Astrocyte (in vitro differentiated cells and primary cell): ENCODE measurements around the gene CTNS. TPM values are rescaled to one million over a fixed set of nuclear protein-coding genes. Genes with fewer than 3 reads are reported as not detected.
"Not testable (repeated sequence)": the region's sequence is repeated elsewhere in the genome, so short reads cannot be mapped to it uniquely, and the experiment has no call there.

Experiments used
- DNase-seq: peaks from one replicate; pipeline ENCODE4 v3.0.0-alpha.2; 2010; ENCODE audit warnings: low read depth
- FAIRE-seq: peaks from 2 replicates; lab custom pipeline; 2011; peaks lifted over from hg19 to GRCh38; lab: Jason Lieb, UNC
- H2AFZ ChIP-seq: 2 replicates; pipeline ENCODE4 v1.6.0; 2012; ENCODE audit warnings: low read depth, low read length, inconsistent platforms
- H3K27ac ChIP-seq: 2 replicates; pipeline ENCODE4 v1.5.1; 2011; ENCODE audit warnings: low read depth, low read length, inconsistent platforms
- H3K27me3 ChIP-seq: 2 replicates; pipeline ENCODE4 v1.6.0; 2011; ENCODE audit warnings: low read length, inconsistent platforms; ENCODE audit not compliant: insufficient read depth
- H3K36me3 ChIP-seq: 2 replicates; pipeline ENCODE4 v1.5.1; 2011; ENCODE audit warnings: low read length, inconsistent platforms; ENCODE audit not compliant: insufficient read depth
- H3K4me1 ChIP-seq: 2 replicates; pipeline ENCODE4 v1.5.1; 2011; ENCODE audit warnings: low read length, inconsistent platforms; ENCODE audit not compliant: insufficient read depth
- H3K4me2 ChIP-seq: 2 replicates; pipeline ENCODE4 v1.6.0; 2012; ENCODE audit warnings: low read length, inconsistent platforms
- H3K4me3 ChIP-seq: 2 replicates; pipeline ENCODE4 v1.5.1; 2011; ENCODE audit warnings: low read depth, mild to moderate bottlenecking, low read length, inconsistent platforms; ENCODE audit not compliant: insufficient read depth
- H3K79me2 ChIP-seq: 2 replicates; pipeline ENCODE4 v1.6.0; 2012; ENCODE audit warnings: mild to moderate bottlenecking, low read length, inconsistent platforms; ENCODE audit not compliant: insufficient read depth
- H3K9ac ChIP-seq: 2 replicates; pipeline ENCODE4 v1.6.0; 2012; ENCODE audit warnings: mild to moderate bottlenecking, low read length, inconsistent platforms
- H3K9me3 ChIP-seq: 2 replicates; pipeline ENCODE4 v1.5.1; 2012; ENCODE audit warnings: low read depth, mild to moderate bottlenecking, low read length, inconsistent platforms; ENCODE audit not compliant: insufficient read depth
- H4K20me1 ChIP-seq: 2 replicates; pipeline ENCODE4 v1.6.0; 2012; ENCODE audit warnings: low read length, inconsistent platforms; ENCODE audit not compliant: insufficient read depth
- H3K27ac Mint-ChIP-seq: one replicate; pipeline ENCODE4 v1.8.0; 2021; ENCODE audit warnings: mild to moderate bottlenecking, mixed read lengths; ENCODE audit not compliant: unreplicated experiment
- H3K27me3 Mint-ChIP-seq: one replicate; pipeline ENCODE4 v1.8.0; 2021; ENCODE audit warnings: low read depth, mixed read lengths; ENCODE audit not compliant: unreplicated experiment
- H3K36me3 Mint-ChIP-seq: one replicate; pipeline ENCODE4 v1.8.0; 2021; ENCODE audit warnings: low read depth, mixed read lengths; ENCODE audit not compliant: unreplicated experiment
- H3K4me1 Mint-ChIP-seq: one replicate; pipeline ENCODE4 v1.8.0; 2021; ENCODE audit warnings: low read depth, mixed read lengths; ENCODE audit not compliant: unreplicated experiment
- H3K4me3 Mint-ChIP-seq: one replicate; pipeline ENCODE4 v1.8.0; 2021; ENCODE audit warnings: mild to moderate bottlenecking, moderate library complexity, mixed read lengths; ENCODE audit not compliant: unreplicated experiment
- H3K9me3 Mint-ChIP-seq: one replicate; pipeline ENCODE4 v1.8.0; 2021; ENCODE audit warnings: mild to moderate bottlenecking, mixed read lengths; ENCODE audit not compliant: unreplicated experiment
- EZH2 ChIP-seq: IDR thresholded peaks from 2 replicates; pipeline ENCODE4 v1.6.1; 2012; ENCODE audit warnings: mild to moderate bottlenecking, low read length, inconsistent platforms; ENCODE audit not compliant: insufficient read depth
- total RNA-seq: library from RNA; stranded (reverse); gene quantifications from 2 replicates; pipeline ENCODE4 v1.2.1, GENCODE V29; 2021
- TF ChIP-seq, protein P1 (sequence below): IDR thresholded peaks from 2 replicates; pipeline ENCODE4 v1.5.1; 2011; ENCODE audit warnings: low read depth, mild to moderate bottlenecking, inconsistent platforms, low read length, moderate library complexity; ENCODE audit not compliant: insufficient read depth

CTNS gene
- total RNA-seq, 1 donor from 2014 or later, result 5.8 TPM

DNA sequence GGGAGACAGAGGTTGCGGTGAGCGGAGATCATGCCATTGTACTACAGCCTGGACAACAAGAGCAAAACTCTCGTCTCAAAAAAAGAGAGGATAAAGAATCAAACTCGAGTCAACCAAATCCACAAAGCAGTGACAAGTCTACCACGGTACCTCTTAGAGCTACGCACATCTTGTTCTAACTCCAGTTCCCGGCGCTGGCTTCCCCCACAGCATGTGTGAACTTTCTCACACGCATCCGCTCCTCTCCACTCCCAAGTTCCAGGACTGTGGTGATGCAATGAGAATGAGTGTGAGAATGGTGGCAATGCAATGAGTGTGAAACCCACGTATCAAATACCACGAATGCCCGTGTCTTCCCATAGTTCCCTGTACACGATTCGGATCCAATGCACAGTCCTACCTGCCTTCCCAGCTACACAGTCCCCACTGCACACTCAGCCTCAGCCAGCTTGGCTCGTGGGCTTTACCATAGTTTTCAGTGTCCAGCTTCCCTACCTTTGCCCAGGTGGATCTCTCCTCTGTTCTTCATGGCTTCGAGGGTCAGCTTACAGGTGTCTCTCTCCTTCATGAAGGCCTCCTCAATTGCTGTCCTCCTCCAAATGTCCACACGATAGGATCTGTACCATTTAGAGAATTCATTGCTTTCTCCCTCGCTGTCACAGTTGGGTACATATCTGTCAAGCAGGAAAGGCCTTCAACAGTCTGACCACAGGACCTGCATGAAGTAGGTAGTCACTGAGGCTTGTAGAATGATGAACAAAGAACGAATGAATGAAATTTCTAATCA is 68.6 kb downstream of the CTNS start:
- no peak for FAIRE-seq

DNA sequence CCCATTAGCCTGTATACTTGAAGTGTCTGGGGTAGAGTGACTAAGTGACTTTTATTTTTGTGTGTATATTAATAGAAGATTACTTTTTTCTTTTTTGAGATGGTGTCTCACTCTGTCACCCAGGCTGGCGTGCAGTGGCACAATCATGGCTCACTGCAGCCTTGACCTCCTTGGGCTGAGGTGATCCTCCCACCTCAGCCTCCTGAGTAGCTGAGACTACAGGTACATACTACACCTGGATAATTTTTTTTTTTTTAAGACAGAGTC is 69.1 kb downstream of the CTNS start:
- H3K27ac Mint-ChIP-seq, H3K4me1 ChIP-seq, H3K9me3 ChIP-seq, DNase-seq, H4K20me1 ChIP-seq, H3K4me2 ChIP-seq, H3K9ac ChIP-seq, H3K9me3 Mint-ChIP-seq, H3K36me3 Mint-ChIP-seq, H3K27me3 ChIP-seq, H3K79me2 ChIP-seq, H3K4me3 Mint-ChIP-seq, H3K4me3 ChIP-seq, H3K27ac ChIP-seq, H3K36me3 ChIP-seq, FAIRE-seq, H3K4me1 Mint-ChIP-seq, H3K27me3 Mint-ChIP-seq, H2AFZ ChIP-seq: not testable (repeated sequence)

More for the DNA sequence above, 68.6 kb downstream of the CTNS start:
- no peaks in the 10 kb centered on the region for H3K27me3 ChIP-seq
- H3K4me2 ChIP-seq, result no peak overlapping the region
- Mint-ChIP-seq H3K9me3 (no peaks in the 10 kb centered on the region), H3K27ac (no peak overlapping the region), H3K4me1 (no peaks in the 10 kb centered on the region), H3K27me3 (peaks cover 2% of the 10 kb centered on the region), H3K36me3 (peaks cover 4% of the 10 kb centered on the region), H3K4me3 (no peak overlapping the region)
- TF ChIP-seq, protein P1, sequence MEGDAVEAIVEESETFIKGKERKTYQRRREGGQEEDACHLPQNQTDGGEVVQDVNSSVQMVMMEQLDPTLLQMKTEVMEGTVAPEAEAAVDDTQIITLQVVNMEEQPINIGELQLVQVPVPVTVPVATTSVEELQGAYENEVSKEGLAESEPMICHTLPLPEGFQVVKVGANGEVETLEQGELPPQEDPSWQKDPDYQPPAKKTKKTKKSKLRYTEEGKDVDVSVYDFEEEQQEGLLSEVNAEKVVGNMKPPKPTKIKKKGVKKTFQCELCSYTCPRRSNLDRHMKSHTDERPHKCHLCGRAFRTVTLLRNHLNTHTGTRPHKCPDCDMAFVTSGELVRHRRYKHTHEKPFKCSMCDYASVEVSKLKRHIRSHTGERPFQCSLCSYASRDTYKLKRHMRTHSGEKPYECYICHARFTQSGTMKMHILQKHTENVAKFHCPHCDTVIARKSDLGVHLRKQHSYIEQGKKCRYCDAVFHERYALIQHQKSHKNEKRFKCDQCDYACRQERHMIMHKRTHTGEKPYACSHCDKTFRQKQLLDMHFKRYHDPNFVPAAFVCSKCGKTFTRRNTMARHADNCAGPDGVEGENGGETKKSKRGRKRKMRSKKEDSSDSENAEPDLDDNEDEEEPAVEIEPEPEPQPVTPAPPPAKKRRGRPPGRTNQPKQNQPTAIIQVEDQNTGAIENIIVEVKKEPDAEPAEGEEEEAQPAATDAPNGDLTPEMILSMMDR, result no peak
- H3K4me3 ChIP-seq, result no peak overlapping the region
- H2AFZ ChIP-seq, result no peak overlapping the region
- no peaks in the 10 kb centered on the region for H4K20me1 ChIP-seq
- no peaks in the 10 kb centered on the region for H3K9me3 ChIP-seq
- no peak overlapping the region for H3K27ac ChIP-seq
- no peaks in the 10 kb centered on the region for H3K4me1 ChIP-seq
- H3K79me2 ChIP-seq, result no peaks in the 10 kb centered on the region
- H3K36me3 ChIP-seq, result no peaks in the 10 kb centered on the region
- H3K9ac ChIP-seq, result no peak overlapping the region
- no peak for DNase-seq

DNA sequence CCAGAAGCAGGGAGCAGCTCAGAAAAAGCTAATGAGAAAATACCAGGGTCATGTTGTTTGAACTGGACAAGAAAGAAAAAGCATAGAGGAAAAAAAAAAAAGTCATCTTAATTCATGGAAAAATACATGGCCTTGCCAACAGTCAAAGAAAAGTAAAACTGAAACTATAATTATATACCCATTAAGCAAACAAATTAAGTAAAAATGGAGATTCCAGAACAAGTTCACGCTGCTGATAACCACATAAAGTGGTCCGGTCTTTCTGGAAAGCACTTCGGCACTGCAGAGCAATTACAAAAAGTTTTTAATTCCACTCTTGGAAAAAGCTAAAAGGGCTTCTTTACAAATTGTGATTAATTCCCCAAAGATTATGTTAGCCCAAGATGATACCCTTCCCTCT is 71.8 kb downstream of the CTNS start:
- H3K4me3 ChIP-seq, result no peak overlapping the region
- H4K20me1 ChIP-seq, result no peaks in the 10 kb centered on the region
- Mint-ChIP-seq H3K36me3 (peaks cover 9% of the 10 kb centered on the region), H3K9me3 (no peaks in the 10 kb centered on the region), H3K4me3 (no peak overlapping the region), H3K27ac (no peak overlapping the region), H3K27me3 (peaks cover 2% of the 10 kb centered on the region), H3K4me1 (no peaks in the 10 kb centered on the region)
- TF ChIP-seq, protein P1, result no peak
- TF ChIP-seq EZH2, result no peak
- no peak overlapping the region for H3K9ac ChIP-seq
- DNase-seq, result no peak
- H3K79me2 ChIP-seq, result no peaks in the 10 kb centered on the region
- H3K27me3 ChIP-seq, result no peaks in the 10 kb centered on the region
- H3K27ac ChIP-seq, result no peak overlapping the region
- peaks cover 2% of the 10 kb centered on the region for H3K36me3 ChIP-seq
- H3K9me3 ChIP-seq, result no peaks in the 10 kb centered on the region
- no peak overlapping the region for H3K4me2 ChIP-seq
- FAIRE-seq, result no peak
- no peak overlapping the region for H2AFZ ChIP-seq
- H3K4me1 ChIP-seq, result peaks cover 6% of the 10 kb centered on the region
